Measurements from ENCODE around the gene NOX3.
"Not testable (repeated sequence)": the region's sequence is repeated elsewhere in the genome, so short reads cannot be mapped to it uniquely, and the experiment has no call there.

NOX3 gene

GRCh38 chr6:155488197-155488596 is 32.6 kb upstream of the NOX3 start:
- H3K36me3 ChIP-seq (ENCODE audit: control insufficient read depth, low read depth, low read length); H3K9ac ChIP-seq (ENCODE audit: low read length); H3K4me1 ChIP-seq (ENCODE audit: control insufficient read depth, low read depth, low read length); H3K4me3 ChIP-seq (ENCODE audit: low read length); H3K27me3 ChIP-seq (ENCODE audit: control insufficient read depth, insufficient read depth, low read length); H3K9me3 ChIP-seq (ENCODE audit: control insufficient read depth, low read depth, low read length); H3K27ac ChIP-seq (ENCODE audit: low read length): not testable (repeated sequence)

GRCh38 chr6:155487371-155488130 is 31.9 kb upstream of the NOX3 start:
- Histone ChIP-seq H3K36me3 (ENCODE audit: control insufficient read depth, low read depth, low read length) (no peaks in the 10 kb centered on the region), H3K27me3 (ENCODE audit: control insufficient read depth, insufficient read depth, low read length) (no peaks in the 10 kb centered on the region), H3K9ac (ENCODE audit: low read length) (no peak overlapping the region), H3K9me3 (ENCODE audit: control insufficient read depth, low read depth, low read length) (no peaks in the 10 kb centered on the region), H3K4me3 (ENCODE audit: low read length) (no peak overlapping the region), H3K4me1 (ENCODE audit: control insufficient read depth, low read depth, low read length) (no peaks in the 10 kb centered on the region), H3K27ac (ENCODE audit: low read length) (no peak overlapping the region)

- Histone ChIP-seq H3K27ac (ENCODE audit: low read length) (no peak overlapping the region), H3K4me1 (ENCODE audit: control insufficient read depth, low read depth, low read length) (no peaks in the 10 kb centered on the region), H3K27me3 (ENCODE audit: control insufficient read depth, insufficient read depth, low read length) (no peaks in the 10 kb centered on the region), H3K4me3 (ENCODE audit: low read length) (no peak overlapping the region), H3K9me3 (ENCODE audit: control insufficient read depth, low read depth, low read length) (no peaks in the 10 kb centered on the region), H3K36me3 (ENCODE audit: control insufficient read depth, low read depth, low read length) (no peaks in the 10 kb centered on the region), H3K9ac (ENCODE audit: low read length) (no peak overlapping the region)
These were observed 31.2 kb upstream of the NOX3 start for GRCh38 chr6:155486721-155487294.

- Histone ChIP-seq H3K36me3 (ENCODE audit: control insufficient read depth, low read depth, low read length) (no peaks in the 10 kb centered on the region), H3K9ac (ENCODE audit: low read length) (no peak overlapping the region), H3K27me3 (ENCODE audit: control insufficient read depth, insufficient read depth, low read length) (no peaks in the 10 kb centered on the region), H3K4me1 (ENCODE audit: control insufficient read depth, low read depth, low read length) (no peaks in the 10 kb centered on the region), H3K9me3 (ENCODE audit: control insufficient read depth, low read depth, low read length) (no peaks in the 10 kb centered on the region), H3K4me3 (ENCODE audit: low read length) (no peak overlapping the region), H3K27ac (ENCODE audit: low read length) (no peak overlapping the region)
These were observed 30.1 kb upstream of the NOX3 start for GRCh38 chr6:155485756-155486155.

- H3K4me3 ChIP-seq (ENCODE audit: low read length): no peak overlapping the region
- H3K36me3 ChIP-seq (ENCODE audit: control insufficient read depth, low read depth, low read length): no peaks in the 10 kb centered on the region
- H3K4me1 ChIP-seq (ENCODE audit: control insufficient read depth, low read depth, low read length): no peaks in the 10 kb centered on the region
- no peaks in the 10 kb centered on the region for H3K27me3 ChIP-seq (ENCODE audit: control insufficient read depth, insufficient read depth, low read length)
- H3K27ac ChIP-seq (ENCODE audit: low read length): no peak overlapping the region
- no peaks in the 10 kb centered on the region for H3K9me3 ChIP-seq (ENCODE audit: control insufficient read depth, low read depth, low read length)
- H3K9ac ChIP-seq (ENCODE audit: low read length): no peak overlapping the region
These were observed 28.2 kb upstream of the NOX3 start for GRCh38 chr6:155483858-155484257.

GRCh38 chr6:155481215-155481614 is 25.6 kb upstream of the NOX3 start:
- Histone ChIP-seq H3K36me3 (ENCODE audit: control insufficient read depth, low read depth, low read length) (no peaks in the 10 kb centered on the region), H3K4me1 (ENCODE audit: control insufficient read depth, low read depth, low read length) (no peaks in the 10 kb centered on the region), H3K27ac (ENCODE audit: low read length) (no peak overlapping the region), H3K9ac (ENCODE audit: low read length) (no peak overlapping the region), H3K9me3 (ENCODE audit: control insufficient read depth, low read depth, low read length) (no peaks in the 10 kb centered on the region), H3K4me3 (ENCODE audit: low read length) (no peak overlapping the region), H3K27me3 (ENCODE audit: control insufficient read depth, insufficient read depth, low read length) (no peaks in the 10 kb centered on the region)

- Histone ChIP-seq H3K36me3 (ENCODE audit: control insufficient read depth, low read depth, low read length) (no peaks in the 10 kb centered on the region), H3K4me1 (ENCODE audit: control insufficient read depth, low read depth, low read length) (no peaks in the 10 kb centered on the region), H3K27me3 (ENCODE audit: control insufficient read depth, insufficient read depth, low read length) (no peaks in the 10 kb centered on the region), H3K27ac (ENCODE audit: low read length) (no peak overlapping the region), H3K4me3 (ENCODE audit: low read length) (no peak overlapping the region), H3K9me3 (ENCODE audit: control insufficient read depth, low read depth, low read length) (no peaks in the 10 kb centered on the region), H3K9ac (ENCODE audit: low read length) (no peak overlapping the region)
These were observed 18.1 kb upstream of the NOX3 start for GRCh38 chr6:155473741-155474140.

- H3K36me3 ChIP-seq (ENCODE audit: control insufficient read depth, low read depth, low read length): no peaks in the 10 kb centered on the region
- no peaks in the 10 kb centered on the region for H3K4me1 ChIP-seq (ENCODE audit: control insufficient read depth, low read depth, low read length)
- H3K4me3 ChIP-seq (ENCODE audit: low read length): no peak overlapping the region
- no peak overlapping the region for H3K9ac ChIP-seq (ENCODE audit: low read length)
- no peaks in the 10 kb centered on the region for H3K27me3 ChIP-seq (ENCODE audit: control insufficient read depth, insufficient read depth, low read length)
- H3K27ac ChIP-seq (ENCODE audit: low read length): no peak overlapping the region
- no peaks in the 10 kb centered on the region for H3K9me3 ChIP-seq (ENCODE audit: control insufficient read depth, low read depth, low read length)
These were observed 17.2 kb upstream of the NOX3 start for GRCh38 chr6:155472886-155473285.

- H3K36me3 ChIP-seq (ENCODE audit: control insufficient read depth, low read depth, low read length); H3K9ac ChIP-seq (ENCODE audit: low read length); H3K4me3 ChIP-seq (ENCODE audit: low read length); H3K4me1 ChIP-seq (ENCODE audit: control insufficient read depth, low read depth, low read length); H3K27ac ChIP-seq (ENCODE audit: low read length); H3K27me3 ChIP-seq (ENCODE audit: control insufficient read depth, insufficient read depth, low read length); H3K9me3 ChIP-seq (ENCODE audit: control insufficient read depth, low read depth, low read length): not testable (repeated sequence)
These were observed 15.5 kb upstream of the NOX3 start for GRCh38 chr6:155470979-155471616.

- H3K4me3 ChIP-seq (ENCODE audit: low read length); H3K4me1 ChIP-seq (ENCODE audit: control insufficient read depth, low read depth, low read length); H3K27me3 ChIP-seq (ENCODE audit: control insufficient read depth, insufficient read depth, low read length); H3K9ac ChIP-seq (ENCODE audit: low read length); H3K9me3 ChIP-seq (ENCODE audit: control insufficient read depth, low read depth, low read length); H3K36me3 ChIP-seq (ENCODE audit: control insufficient read depth, low read depth, low read length); H3K27ac ChIP-seq (ENCODE audit: low read length): not testable (repeated sequence)
These were observed 12.9 kb upstream of the NOX3 start for GRCh38 chr6:155468543-155468942.

- Histone ChIP-seq H3K27me3 (ENCODE audit: control insufficient read depth, insufficient read depth, low read length) (no peaks in the 10 kb centered on the region), H3K36me3 (ENCODE audit: control insufficient read depth, low read depth, low read length) (no peaks in the 10 kb centered on the region), H3K27ac (ENCODE audit: low read length) (no peak overlapping the region), H3K9me3 (ENCODE audit: control insufficient read depth, low read depth, low read length) (no peaks in the 10 kb centered on the region), H3K9ac (ENCODE audit: low read length) (no peak overlapping the region), H3K4me3 (ENCODE audit: low read length) (no peak overlapping the region), H3K4me1 (ENCODE audit: control insufficient read depth, low read depth, low read length) (peaks cover 4% of the 10 kb centered on the region)
These were observed 10.9 kb upstream of the NOX3 start for GRCh38 chr6:155466539-155466938.

- H3K9me3 ChIP-seq (ENCODE audit: control insufficient read depth, low read depth, low read length): no peaks in the 10 kb centered on the region
- H3K4me3 ChIP-seq (ENCODE audit: low read length): no peak overlapping the region
- no peak overlapping the region for H3K27ac ChIP-seq (ENCODE audit: low read length)
- H3K27me3 ChIP-seq (ENCODE audit: control insufficient read depth, insufficient read depth, low read length): no peaks in the 10 kb centered on the region
- no peaks in the 10 kb centered on the region for H3K36me3 ChIP-seq (ENCODE audit: control insufficient read depth, low read depth, low read length)
- peaks cover 7% of the 10 kb centered on the region for H3K4me1 ChIP-seq (ENCODE audit: control insufficient read depth, low read depth, low read length)
- H3K9ac ChIP-seq (ENCODE audit: low read length): no peak overlapping the region
These were observed 5.9 kb upstream of the NOX3 start for GRCh38 chr6:155461556-155461955.
